GM19193 (cell line): ENCODE data around the gene C13orf42.

Experiments
- POLR2A ChIP-seq: IDR thresholded peaks from 4 replicates; pipeline ENCODE4 v1.6.1; 2011; ENCODE audit not compliant: insufficient read depth, insufficient read length; ENCODE audit errors: extremely low read depth

C13orf42 gene

GRCh38 chr13:51111174-51111573 lies at the start of gene C13orf42:
Gene C13orf42 (minus strand): TSS chr13:51111274. CDS start chr13:51111209, 65 bp downstream.
- TF ChIP-seq POLR2A: no peak

GRCh38 chr13:51158880-51159518 lies 47.9 kb upstream of the C13orf42 start:
- no peak for TF ChIP-seq POLR2A

- no peak for TF ChIP-seq POLR2A
Measured at GRCh38 chr13:51158365-51158764, 47.3 kb upstream of the C13orf42 start.

- no peak for TF ChIP-seq POLR2A
Measured at GRCh38 chr13:51156648-51157047, 45.6 kb upstream of the C13orf42 start.

GRCh38 chr13:51155776-51156515 lies 44.9 kb upstream of the C13orf42 start:
- TF ChIP-seq POLR2A: no peak

- TF ChIP-seq POLR2A: no peak
Measured at GRCh38 chr13:51155161-51155560, 44.1 kb upstream of the C13orf42 start.

GRCh38 chr13:51154029-51154555 lies 43.0 kb upstream of the C13orf42 start:
- TF ChIP-seq POLR2A: no peak

- no peak for TF ChIP-seq POLR2A
Measured at GRCh38 chr13:51153527-51153926, 42.5 kb upstream of the C13orf42 start.

- no peak for TF ChIP-seq POLR2A
Measured at GRCh38 chr13:51152701-51153100, 41.6 kb upstream of the C13orf42 start.

- no peak for TF ChIP-seq POLR2A
Measured at GRCh38 chr13:51151463-51151862, 40.4 kb upstream of the C13orf42 start.

- TF ChIP-seq POLR2A: no peak
Measured at GRCh38 chr13:51148952-51149573, 38.0 kb upstream of the C13orf42 start.

GRCh38 chr13:51148223-51148951 lies 37.3 kb upstream of the C13orf42 start:
- no peak for TF ChIP-seq POLR2A

- TF ChIP-seq POLR2A: no peak
Measured at GRCh38 chr13:51147732-51148131, 36.7 kb upstream of the C13orf42 start.

- no peak for TF ChIP-seq POLR2A
Measured at GRCh38 chr13:51146667-51147066, 35.6 kb upstream of the C13orf42 start.

- no peak for TF ChIP-seq POLR2A
Measured at GRCh38 chr13:51137250-51137649, 26.2 kb upstream of the C13orf42 start.
